ENCODE results near the gene RALB. TPM values are rescaled to one million over a fixed set of nuclear protein-coding genes. Genes with fewer than 3 reads are reported as not detected.

The RALB gene
- total RNA-seq, 2 donors from 2014 or later = 71.8 to 93.4 TPM

DNA sequence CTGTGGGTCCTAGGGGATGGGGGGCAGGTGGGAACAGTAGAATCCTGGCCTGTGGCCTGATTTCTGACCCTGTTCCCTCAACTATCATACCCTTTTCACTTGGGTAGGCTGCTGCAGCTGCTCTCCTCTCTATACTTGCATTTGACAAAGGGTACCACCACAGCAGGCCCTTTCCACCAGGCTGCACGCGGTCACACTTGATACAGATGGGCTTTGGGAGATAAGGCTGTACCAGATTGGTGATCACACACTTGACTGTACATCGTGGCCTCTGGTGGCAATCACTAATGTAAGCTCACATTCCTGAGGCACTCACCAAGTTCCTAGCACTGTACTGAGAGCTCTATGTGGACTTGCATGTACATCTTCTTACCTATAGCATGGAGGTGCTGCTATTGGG, 1.6 kb upstream of the RALB start:
- intact Hi-C loops (cut with DNase I) = loop anchor here (10.0 kb wide), 1 partner anchor 64 kb away; no protein-coding TSS in a partner anchor
- no peak overlapping the region for H3K9ac ChIP-seq (ENCODE audit: low read depth in 2 of 2, low read length in 2 of 2)
- H3K36me3 ChIP-seq = no peaks in the 10 kb centered on the region
- H3K27me3 ChIP-seq = no peaks in the 10 kb centered on the region
- no peak overlapping the region for H3K4me3 ChIP-seq
- peaks cover 5% of the 10 kb centered on the region for H3K4me1 ChIP-seq
- no peaks in the 10 kb centered on the region for H3K9me3 ChIP-seq
- TF ChIP-seq, protein P1, sequence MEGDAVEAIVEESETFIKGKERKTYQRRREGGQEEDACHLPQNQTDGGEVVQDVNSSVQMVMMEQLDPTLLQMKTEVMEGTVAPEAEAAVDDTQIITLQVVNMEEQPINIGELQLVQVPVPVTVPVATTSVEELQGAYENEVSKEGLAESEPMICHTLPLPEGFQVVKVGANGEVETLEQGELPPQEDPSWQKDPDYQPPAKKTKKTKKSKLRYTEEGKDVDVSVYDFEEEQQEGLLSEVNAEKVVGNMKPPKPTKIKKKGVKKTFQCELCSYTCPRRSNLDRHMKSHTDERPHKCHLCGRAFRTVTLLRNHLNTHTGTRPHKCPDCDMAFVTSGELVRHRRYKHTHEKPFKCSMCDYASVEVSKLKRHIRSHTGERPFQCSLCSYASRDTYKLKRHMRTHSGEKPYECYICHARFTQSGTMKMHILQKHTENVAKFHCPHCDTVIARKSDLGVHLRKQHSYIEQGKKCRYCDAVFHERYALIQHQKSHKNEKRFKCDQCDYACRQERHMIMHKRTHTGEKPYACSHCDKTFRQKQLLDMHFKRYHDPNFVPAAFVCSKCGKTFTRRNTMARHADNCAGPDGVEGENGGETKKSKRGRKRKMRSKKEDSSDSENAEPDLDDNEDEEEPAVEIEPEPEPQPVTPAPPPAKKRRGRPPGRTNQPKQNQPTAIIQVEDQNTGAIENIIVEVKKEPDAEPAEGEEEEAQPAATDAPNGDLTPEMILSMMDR (IDR thresholded peaks at IDR 0.05) = no peak
- DNase-seq = no peak
- no peak overlapping the region for H3K27ac ChIP-seq

DNA sequence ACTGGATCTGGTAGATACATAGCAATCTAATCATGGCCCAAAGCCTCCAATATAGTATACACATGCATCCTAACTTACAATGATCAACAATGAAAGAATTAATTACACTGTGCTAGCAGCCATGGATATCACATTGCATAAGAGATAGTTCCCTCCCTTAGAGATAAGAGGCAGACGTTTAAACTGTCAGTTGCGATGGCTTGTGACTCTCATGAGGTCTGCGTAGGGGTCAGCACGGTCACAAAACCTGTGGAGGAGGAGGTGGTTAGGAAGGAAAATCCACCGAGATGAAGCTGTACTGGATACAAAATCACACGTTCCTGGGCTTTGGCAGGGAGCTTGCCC, 800 bp upstream of the RALB start:
- Histone ChIP-seq H3K4me3 (peak overlapping the region; percentile 83), H3K27ac (peak overlapping the region; percentile 91), H3K9ac (ENCODE audit: low read depth in 2 of 2, low read length in 2 of 2) (peak overlapping the region; percentile 66 to 87), H3K4me1 (no peaks in the 10 kb centered on the region), H3K9me3 (no peaks in the 10 kb centered on the region), H3K27me3 (no peaks in the 10 kb centered on the region), H3K36me3 (no peaks in the 10 kb centered on the region)
- TF ChIP-seq, protein P1 (IDR thresholded peaks at IDR 0.05) = no peak
- intact Hi-C loops (cut with DNase I) = loop anchor here (10.0 kb wide), 1 partner anchor 63 kb away; no protein-coding TSS in a partner anchor
- peak; percentile 45 for DNase-seq

DNA sequence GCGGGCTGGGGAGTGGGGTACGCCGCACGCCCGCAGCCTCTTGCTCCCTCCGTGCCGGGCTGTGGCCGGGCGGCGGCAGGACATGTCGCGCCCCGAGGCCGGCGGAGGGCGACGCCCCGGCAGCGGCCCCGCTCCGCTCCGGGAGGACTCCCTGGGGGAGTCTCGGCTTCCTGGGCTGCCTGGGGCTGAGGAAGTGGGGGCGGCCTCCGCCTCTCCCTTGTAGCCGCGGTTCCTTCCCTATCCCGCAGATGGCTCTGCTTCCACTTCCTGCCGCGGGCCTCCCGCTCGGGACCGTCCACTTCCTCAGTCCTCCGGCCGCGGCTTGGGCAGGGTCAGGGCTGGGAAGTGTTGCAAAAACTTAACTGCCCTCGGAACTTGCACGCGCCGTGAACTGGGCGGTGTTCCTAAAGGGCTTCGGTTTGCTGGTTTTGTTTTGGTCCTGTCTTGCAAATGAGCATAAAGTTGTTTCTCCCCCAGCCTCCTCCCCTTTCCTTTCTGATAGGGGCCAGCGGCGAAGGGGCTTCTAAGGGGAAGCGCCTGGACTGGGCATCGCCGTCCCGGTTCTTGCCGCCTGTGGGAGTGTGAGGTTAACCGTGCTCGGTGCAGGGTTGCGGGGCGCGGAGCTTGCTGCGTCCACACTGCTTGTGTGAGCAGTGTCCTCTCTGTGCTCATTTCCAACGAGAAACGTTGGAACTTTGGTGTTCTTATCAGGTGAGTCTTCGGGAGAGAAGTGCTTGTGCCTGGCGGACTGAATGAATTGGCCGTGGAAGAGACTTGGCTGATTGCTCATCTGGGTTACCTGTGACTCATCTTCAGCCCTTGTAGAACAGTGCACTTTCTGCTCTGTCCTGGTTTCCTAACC, 600 bp downstream of the RALB start:
- TF ChIP-seq, protein P1 (IDR thresholded peaks at IDR 0.05) = no peak
- Histone ChIP-seq H3K4me3 (peak overlapping the region; percentile 83), H3K9me3 (no peaks in the 10 kb centered on the region), H3K9ac (ENCODE audit: low read depth in 2 of 2, low read length in 2 of 2) (peak overlapping the region; percentile 87 to 88), H3K27me3 (no peaks in the 10 kb centered on the region), H3K36me3 (no peaks in the 10 kb centered on the region), H3K4me1 (no peaks in the 10 kb centered on the region), H3K27ac (peak overlapping the region; percentile 91)
- peak; percentile 78 for DNase-seq
- intact Hi-C loops (cut with DNase I) = loop anchor here (10.0 kb wide), 1 partner anchor 62 kb away; no protein-coding TSS in a partner anchor

DNA sequence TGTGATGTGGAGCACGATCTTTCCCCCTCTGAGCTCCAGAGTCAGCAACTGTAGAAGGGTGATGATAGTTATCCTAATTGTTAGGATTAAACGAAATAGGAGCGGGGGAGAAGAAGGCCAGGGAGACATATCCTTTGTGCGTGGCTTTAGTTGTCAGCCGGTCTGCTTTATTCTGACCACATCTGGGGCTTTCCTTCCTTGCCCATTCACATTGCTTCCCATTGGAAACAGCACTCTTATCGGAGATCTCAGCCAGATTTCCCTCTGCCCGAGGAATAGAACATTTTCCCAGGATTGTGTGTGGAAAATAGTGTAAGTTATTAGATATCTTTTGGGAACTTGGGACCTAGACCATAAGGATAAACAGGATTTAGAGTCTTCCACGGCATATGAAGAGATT, 1.5 kb downstream of the RALB start:
- H3K36me3 ChIP-seq = no peaks in the 10 kb centered on the region
- no peaks in the 10 kb centered on the region for H3K27me3 ChIP-seq
- intact Hi-C loops (cut with DNase I) = loop anchor here (10.0 kb wide), 1 partner anchor 61 kb away; no protein-coding TSS in a partner anchor
- no peak for DNase-seq
- H3K9me3 ChIP-seq = no peaks in the 10 kb centered on the region
- peak overlapping the region in 1 of 2 donors; percentile 87 for H3K9ac ChIP-seq (ENCODE audit: low read depth in 2 of 2, low read length in 2 of 2)
- TF ChIP-seq, protein P1 (IDR thresholded peaks at IDR 0.05) = no peak
- peak overlapping the region; percentile 91 for H3K27ac ChIP-seq
- no peaks in the 10 kb centered on the region for H3K4me1 ChIP-seq
- peak overlapping the region; percentile 83 for H3K4me3 ChIP-seq

DNA sequence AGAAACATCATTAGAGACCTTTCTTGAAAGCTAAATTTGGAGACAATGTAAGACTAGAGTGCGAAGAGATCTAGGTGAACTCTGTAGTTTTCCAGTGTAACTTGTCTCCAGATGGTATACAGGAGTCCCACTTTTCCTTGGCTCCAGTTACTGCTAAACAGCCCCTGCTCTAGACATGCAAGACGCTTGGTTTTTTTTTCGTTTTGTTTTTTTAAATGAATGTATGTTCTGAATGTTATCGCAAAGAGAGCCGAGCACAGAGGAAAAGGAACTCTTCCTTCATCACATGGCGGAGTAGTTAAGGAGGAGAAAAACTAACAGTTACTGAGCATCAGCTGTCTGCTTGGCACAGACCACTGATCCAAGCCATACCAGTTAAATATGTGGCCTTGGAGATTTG, 2.4 kb downstream of the RALB start:
- intact Hi-C loops (cut with DNase I) = loop anchor here (10.0 kb wide), 1 partner anchor 60 kb away; no protein-coding TSS in a partner anchor
- no peak for DNase-seq
- H3K4me3 ChIP-seq = no peak overlapping the region

More for the DNA sequence above, 2.4 kb downstream of the RALB start:
- Histone ChIP-seq H3K9ac (ENCODE audit: low read depth in 2 of 2, low read length in 2 of 2) (no peak overlapping the region), H3K27me3 (no peaks in the 10 kb centered on the region), H3K27ac (no peak overlapping the region), H3K9me3 (no peaks in the 10 kb centered on the region), H3K36me3 (no peaks in the 10 kb centered on the region), H3K4me1 (no peaks in the 10 kb centered on the region)
- TF ChIP-seq, protein P1 (IDR thresholded peaks at IDR 0.05) = no peak
